Type B pancreatic cell (in vitro differentiated cells): ENCODE measurements around the gene DQX1. TPM values are rescaled to one million over a fixed set of nuclear protein-coding genes. Genes with fewer than 3 reads are reported as not detected.

Experiments used
- DNase-seq: peaks from one replicate; pipeline ENCODE4 v3.0.0; 2021; ENCODE audit warnings: mixed read lengths; ENCODE audit not compliant: unreplicated experiment; ENCODE audit errors: extremely low spot score
- H3K27ac Mint-ChIP-seq: 2 replicates; pipeline ENCODE4 v1.8.0; 2021; ENCODE audit warnings: mild to moderate bottlenecking, mixed read lengths
- H3K27me3 Mint-ChIP-seq: 2 replicates; pipeline ENCODE4 v1.8.0; 2021; ENCODE audit warnings: mixed read lengths
- H3K36me3 Mint-ChIP-seq: 2 replicates; pipeline ENCODE4 v1.8.0; 2021; ENCODE audit warnings: mixed read lengths
- H3K4me1 Mint-ChIP-seq: one replicate; pipeline ENCODE4 v1.8.0; 2021; ENCODE audit warnings: mixed read lengths; ENCODE audit not compliant: unreplicated experiment
- H3K4me3 Mint-ChIP-seq: 2 replicates; pipeline ENCODE4 v1.8.0; 2021; ENCODE audit warnings: mild to moderate bottlenecking, mixed read lengths
- H3K9me3 Mint-ChIP-seq: 2 replicates; pipeline ENCODE4 v1.8.0; 2021; ENCODE audit warnings: mixed read lengths
- total RNA-seq: library from RNA; stranded (reverse); gene quantifications from 2 replicates; pipeline ENCODE4 v1.2.1, GENCODE V29; 2021; ENCODE audit warnings: low replicate concordance
- TF ChIP-seq, protein P1 (sequence below): fragments of 200-600 bp; sonication (generic); conservative IDR thresholded peaks from 2 replicates; pipeline ENCODE4 v1.5.0; 2021; ENCODE audit warnings: antibody characterized with exemption, mild to moderate bottlenecking

Gene DQX1
- total RNA-seq, 1 donor from 2014 or later: 1.4 TPM

- no peak overlapping the region for H3K4me3 Mint-ChIP-seq
- H3K36me3 Mint-ChIP-seq: no peaks in the 10 kb centered on the region
- H3K27ac Mint-ChIP-seq: no peak overlapping the region
- H3K27me3 Mint-ChIP-seq: peaks cover 11% of the 10 kb centered on the region
- H3K4me1 Mint-ChIP-seq: peaks cover 12% of the 10 kb centered on the region
- DNase-seq: no peak
- TF ChIP-seq, protein P1, sequence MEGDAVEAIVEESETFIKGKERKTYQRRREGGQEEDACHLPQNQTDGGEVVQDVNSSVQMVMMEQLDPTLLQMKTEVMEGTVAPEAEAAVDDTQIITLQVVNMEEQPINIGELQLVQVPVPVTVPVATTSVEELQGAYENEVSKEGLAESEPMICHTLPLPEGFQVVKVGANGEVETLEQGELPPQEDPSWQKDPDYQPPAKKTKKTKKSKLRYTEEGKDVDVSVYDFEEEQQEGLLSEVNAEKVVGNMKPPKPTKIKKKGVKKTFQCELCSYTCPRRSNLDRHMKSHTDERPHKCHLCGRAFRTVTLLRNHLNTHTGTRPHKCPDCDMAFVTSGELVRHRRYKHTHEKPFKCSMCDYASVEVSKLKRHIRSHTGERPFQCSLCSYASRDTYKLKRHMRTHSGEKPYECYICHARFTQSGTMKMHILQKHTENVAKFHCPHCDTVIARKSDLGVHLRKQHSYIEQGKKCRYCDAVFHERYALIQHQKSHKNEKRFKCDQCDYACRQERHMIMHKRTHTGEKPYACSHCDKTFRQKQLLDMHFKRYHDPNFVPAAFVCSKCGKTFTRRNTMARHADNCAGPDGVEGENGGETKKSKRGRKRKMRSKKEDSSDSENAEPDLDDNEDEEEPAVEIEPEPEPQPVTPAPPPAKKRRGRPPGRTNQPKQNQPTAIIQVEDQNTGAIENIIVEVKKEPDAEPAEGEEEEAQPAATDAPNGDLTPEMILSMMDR: no peak
- no peaks in the 10 kb centered on the region for H3K9me3 Mint-ChIP-seq
These were observed 20.0 kb upstream of the DQX1 start for GRCh38 chr2:74546004-74546403.

DNA sequence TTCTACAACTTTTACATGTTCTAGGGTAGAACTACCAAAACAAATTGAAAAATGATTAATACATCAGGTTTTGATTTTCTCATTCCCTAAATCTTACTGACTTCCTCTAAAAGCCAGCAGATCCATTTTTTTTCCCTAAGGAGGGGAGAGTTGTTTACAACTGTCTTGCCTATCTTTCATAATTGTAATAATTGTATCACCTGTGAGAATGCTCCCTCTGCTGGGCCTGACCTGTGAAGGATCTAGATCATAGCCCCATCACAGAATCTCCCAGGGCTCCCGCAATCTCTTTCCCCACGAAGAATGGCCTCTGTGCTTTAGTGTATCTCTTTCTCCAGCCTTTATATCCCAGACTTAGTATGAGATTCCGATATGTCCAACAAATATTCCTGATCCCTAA, 18.6 kb upstream of the DQX1 start:
- DNase-seq: no peak
- peaks cover 11% of the 10 kb centered on the region for H3K4me1 Mint-ChIP-seq
- no peaks in the 10 kb centered on the region for H3K36me3 Mint-ChIP-seq
- no peak overlapping the region for H3K4me3 Mint-ChIP-seq
- TF ChIP-seq, protein P1: no peak
- H3K9me3 Mint-ChIP-seq: no peaks in the 10 kb centered on the region
- peaks cover 10% of the 10 kb centered on the region for H3K27me3 Mint-ChIP-seq
- no peak overlapping the region for H3K27ac Mint-ChIP-seq

- no peak for DNase-seq
- no peak overlapping the region for H3K4me3 Mint-ChIP-seq
- TF ChIP-seq, protein P1: no peak
- H3K27me3 Mint-ChIP-seq: peaks cover 2% of the 10 kb centered on the region
- H3K9me3 Mint-ChIP-seq: no peaks in the 10 kb centered on the region
- H3K4me1 Mint-ChIP-seq: peaks cover 2% of the 10 kb centered on the region
- no peaks in the 10 kb centered on the region for H3K36me3 Mint-ChIP-seq
- H3K27ac Mint-ChIP-seq: no peak overlapping the region
These were observed 16.9 kb upstream of the DQX1 start for GRCh38 chr2:74542978-74543377.

GRCh38 chr2:74540291-74540690, 14.3 kb upstream of the DQX1 start:
- H3K4me3 Mint-ChIP-seq: no peak overlapping the region
- TF ChIP-seq, protein P1: no peak
- H3K27ac Mint-ChIP-seq: no peak overlapping the region
- DNase-seq: no peak
- no peaks in the 10 kb centered on the region for H3K36me3 Mint-ChIP-seq
- no peaks in the 10 kb centered on the region for H3K4me1 Mint-ChIP-seq
- no peaks in the 10 kb centered on the region for H3K9me3 Mint-ChIP-seq
- H3K27me3 Mint-ChIP-seq: no peaks in the 10 kb centered on the region

GRCh38 chr2:74538881-74539339, 12.9 kb upstream of the DQX1 start:
- H3K27ac Mint-ChIP-seq: no peak overlapping the region
- no peaks in the 10 kb centered on the region for H3K27me3 Mint-ChIP-seq
- TF ChIP-seq, protein P1: no peak
- no peaks in the 10 kb centered on the region for H3K4me1 Mint-ChIP-seq
- no peaks in the 10 kb centered on the region for H3K9me3 Mint-ChIP-seq
- H3K36me3 Mint-ChIP-seq: no peaks in the 10 kb centered on the region
- H3K4me3 Mint-ChIP-seq: no peak overlapping the region
- DNase-seq: no peak

DNA sequence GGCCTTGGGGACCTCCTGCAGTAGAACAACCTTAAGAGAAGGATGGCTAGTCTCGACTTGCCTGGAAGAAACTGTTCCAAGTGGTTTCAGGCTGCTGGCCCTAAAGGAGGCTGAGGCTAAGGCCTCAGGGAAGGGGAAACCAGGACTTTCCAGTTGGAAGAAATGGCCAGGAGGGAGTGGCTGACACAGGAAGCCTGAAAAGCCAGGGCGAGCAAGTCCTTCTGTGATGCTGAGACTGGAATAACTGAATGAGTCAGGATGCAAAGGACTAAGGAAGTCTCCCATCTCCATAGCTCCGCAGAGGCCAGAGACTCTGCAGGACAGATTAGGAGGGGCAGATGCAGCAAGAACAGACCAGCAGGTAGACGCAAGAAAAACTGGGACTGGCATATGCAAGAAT, 11.1 kb upstream of the DQX1 start:
- H3K4me1 Mint-ChIP-seq: peaks cover 2% of the 10 kb centered on the region
- no peaks in the 10 kb centered on the region for H3K9me3 Mint-ChIP-seq
- H3K27ac Mint-ChIP-seq: no peak overlapping the region
- no peak overlapping the region for H3K4me3 Mint-ChIP-seq
- TF ChIP-seq, protein P1: no peak
- no peak for DNase-seq
- peaks cover 3% of the 10 kb centered on the region for H3K36me3 Mint-ChIP-seq
- no peaks in the 10 kb centered on the region for H3K27me3 Mint-ChIP-seq
